A204.1 (cell line): ENCODE results near the gene LOXL3.

ENCODE experiments used
- FAIRE-seq: peaks from 2 replicates; lab custom pipeline; 2012; peaks lifted over from hg19 to GRCh38; lab: Jason Lieb, UNC

Gene LOXL3

DNA sequence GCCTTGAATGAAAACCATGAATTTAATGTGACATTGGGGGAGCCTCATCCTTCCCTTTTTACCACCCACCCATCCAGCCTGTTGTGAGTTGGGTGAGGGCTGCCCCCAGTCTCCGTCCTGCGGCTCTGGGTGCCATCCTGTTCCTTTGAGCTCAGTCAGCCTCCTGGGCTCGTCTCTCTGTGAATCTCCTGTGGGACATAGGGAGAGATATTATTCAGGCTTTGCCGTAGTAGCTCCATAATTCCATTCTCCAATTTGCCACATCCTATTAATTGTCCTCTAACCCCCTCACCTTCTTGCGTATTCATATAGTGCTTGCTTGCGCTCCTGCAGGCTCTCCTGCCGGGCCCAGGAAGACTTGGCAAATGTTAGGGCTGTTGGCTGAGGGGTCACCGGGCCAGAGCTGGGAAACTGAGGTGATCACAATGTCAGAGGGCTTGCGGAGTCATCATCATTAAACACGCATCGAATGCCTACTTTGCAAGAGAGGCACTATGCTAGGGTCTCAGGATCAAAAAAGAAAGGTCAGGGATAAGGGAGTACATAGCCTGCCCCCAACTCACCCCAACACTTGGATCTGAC, 27.0 kb downstream of the LOXL3 start:
- FAIRE-seq, result no peak

DNA sequence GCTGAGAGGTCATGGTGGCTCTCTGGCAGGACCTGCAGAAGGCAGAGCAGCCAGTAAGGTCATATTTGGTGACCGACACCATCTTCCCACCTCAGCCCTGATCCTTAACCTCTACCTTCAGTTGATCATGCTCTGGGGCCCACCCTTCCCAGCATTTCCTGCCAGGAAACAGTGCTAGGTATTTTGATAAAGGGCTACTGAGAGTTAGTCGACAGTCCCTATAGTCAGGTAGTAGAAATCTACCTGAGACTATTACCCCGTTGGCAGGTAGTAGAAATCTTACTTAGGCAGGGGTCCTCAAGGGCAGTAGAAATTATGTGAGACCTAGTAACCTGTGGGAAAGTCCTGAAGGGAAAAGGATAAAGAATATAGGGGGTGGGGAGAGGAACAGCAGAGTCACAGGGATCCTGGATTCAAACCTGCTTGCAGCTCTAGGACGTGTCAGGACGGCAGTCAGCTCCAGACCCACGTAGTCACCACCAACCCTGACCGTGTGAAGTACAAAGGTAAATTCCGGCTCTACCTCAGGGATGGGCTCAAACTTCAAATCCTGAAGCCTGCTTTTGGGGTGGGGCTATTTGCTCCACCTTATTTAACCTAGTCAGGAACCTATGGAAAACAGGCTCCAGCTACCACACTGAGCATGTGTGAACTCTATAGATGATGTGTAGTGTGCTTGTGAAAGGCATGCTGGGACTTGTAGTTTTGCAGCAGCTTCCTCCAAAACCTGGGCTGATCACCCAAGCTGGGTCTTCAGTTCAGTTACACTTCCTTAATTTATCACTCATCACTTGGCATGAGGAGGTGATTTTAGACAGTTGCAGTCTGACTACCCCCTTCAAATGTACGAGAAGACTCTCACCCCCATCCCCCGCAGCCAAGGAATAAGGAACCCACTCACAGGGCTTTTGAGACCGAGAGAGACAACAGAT, 27.8 kb downstream of the LOXL3 start, which contains the start of gene DQX1:
Gene DQX1 (minus strand): TSS at position 515 of the 932 bp plus-strand sequence. CDS start 502 bp downstream, at position 13.
- no peak for FAIRE-seq

DNA sequence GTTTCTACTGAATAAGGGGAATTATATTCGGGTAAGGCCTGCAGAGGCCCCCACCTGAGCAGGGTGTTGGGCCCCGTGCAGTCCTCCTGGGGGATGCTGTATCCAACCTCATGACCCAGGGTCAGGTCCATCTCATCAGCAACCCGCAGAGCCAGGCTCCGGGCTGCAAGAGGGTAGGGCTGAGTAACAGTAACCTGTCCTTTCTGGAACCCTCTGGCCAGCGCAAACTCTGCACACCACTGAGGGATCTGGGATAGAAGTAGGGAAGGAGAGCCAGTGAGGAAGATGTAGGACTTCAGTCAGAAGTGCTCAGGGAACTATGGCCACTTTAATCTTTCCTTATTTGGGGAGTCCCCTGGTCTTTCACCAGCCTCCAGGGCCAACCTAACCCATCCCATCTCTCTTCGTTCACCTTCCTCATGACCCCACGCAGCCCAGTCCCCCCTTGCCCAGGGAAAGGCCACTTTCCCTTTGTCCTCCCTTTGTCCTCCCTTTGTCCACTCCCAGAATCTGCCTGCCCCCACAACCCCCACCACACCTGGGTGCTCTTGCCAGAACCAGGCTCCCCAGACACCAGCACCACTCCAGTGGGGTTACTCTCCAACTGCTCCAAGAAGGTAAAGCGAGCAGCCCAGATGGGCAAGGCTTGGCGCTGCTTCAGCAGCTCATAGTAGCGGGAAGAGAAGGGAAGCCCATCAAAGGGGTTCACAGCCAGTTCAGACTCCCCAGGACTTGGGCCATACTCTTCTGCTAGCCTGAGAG, 28.6 kb downstream of the LOXL3 start:
- no peak for FAIRE-seq

DNA sequence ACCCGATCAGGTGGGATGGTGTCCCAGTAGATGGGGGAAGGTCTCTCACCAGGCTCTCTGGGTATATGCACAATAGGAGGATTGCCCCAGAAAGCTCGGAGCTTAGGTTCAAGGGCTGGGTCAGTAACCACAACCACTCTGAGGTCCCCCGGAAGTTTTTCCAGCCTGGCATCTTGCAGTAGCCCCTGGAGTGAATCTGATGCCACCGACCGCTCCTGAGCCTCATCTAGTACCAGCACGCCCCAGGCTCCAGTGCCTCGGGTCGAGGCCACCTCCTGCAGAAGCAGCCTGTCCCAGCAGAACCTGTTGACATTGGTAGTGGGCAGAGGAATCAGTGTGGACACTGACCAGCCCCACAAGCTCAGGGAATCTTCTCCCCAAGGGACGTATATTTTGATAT, 29.7 kb downstream of the LOXL3 start:
- no peak for FAIRE-seq

DNA sequence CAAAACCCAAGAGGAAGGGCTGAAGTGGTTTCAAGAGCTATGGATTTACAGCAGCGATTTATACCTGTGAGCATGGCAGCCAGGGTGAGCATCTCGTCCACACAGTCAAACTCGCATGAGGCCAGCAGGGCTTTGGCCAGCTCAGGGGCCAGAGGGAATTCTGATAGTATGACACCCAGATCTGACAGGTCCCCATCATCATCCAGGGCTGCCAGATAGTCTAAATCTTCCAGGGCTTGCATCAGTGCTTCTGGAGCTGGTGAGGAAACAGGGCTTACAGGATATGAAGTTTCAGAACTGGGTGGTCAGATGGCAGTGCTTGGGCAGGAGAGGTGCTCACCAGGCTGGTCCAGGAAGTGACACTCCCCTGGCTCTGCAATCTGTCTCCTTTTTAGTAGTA, 31.2 kb downstream of the LOXL3 start:
- FAIRE-seq, result no peak

DNA sequence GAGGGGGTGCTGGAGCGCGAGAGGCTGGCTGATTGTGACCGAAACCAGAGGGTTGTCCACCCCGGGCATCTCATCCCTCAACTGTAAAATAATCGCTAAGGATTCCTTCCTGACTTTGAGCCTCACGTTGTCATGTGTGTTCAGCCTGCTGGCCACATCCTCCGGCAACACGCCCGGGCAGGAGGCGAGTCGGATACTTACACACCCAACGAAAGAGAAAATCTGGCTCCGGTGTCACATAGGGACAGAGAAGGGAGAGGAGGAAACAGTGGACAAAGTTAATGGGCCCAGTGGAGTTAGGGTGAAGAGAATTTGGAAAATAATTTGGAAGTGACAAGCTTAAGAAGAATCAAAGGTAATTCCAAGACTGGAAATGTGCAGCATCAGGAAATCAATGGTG, 37.1 kb downstream of the LOXL3 start:
- FAIRE-seq, result no peak

DNA sequence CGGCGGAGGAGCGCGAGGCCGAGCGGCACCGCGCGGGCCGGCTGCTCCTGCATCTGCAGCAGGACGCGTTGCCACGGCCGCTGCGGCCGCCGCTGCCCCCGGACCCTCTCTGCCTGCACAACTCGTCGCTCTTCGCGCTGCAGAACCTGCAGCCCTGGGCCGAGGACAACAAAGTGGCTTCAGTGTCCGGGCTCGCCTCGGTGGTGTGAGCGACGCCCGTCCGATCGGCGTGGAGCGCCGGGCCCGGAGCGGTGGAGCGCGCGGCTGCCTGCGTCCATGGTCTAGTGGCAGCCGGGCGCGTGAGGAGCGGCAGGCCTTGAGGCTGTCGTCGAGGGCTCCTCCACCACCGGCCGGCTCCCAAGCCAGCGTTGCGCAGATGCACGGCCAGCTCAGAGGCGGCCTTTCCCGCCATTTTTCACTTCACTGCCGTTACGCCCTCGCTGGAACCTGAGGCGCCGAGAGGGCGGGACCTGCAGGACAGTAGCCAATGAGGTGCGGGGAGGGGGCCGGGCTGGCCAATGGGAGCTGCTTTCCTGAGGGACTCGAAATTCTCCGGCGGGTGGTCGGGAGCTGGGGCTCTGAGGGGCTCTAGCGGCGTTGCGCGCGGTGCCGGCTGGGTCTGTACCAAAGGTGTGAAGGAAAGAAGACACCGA, 37.6 kb downstream of the LOXL3 start:
- no peak for FAIRE-seq

DNA sequence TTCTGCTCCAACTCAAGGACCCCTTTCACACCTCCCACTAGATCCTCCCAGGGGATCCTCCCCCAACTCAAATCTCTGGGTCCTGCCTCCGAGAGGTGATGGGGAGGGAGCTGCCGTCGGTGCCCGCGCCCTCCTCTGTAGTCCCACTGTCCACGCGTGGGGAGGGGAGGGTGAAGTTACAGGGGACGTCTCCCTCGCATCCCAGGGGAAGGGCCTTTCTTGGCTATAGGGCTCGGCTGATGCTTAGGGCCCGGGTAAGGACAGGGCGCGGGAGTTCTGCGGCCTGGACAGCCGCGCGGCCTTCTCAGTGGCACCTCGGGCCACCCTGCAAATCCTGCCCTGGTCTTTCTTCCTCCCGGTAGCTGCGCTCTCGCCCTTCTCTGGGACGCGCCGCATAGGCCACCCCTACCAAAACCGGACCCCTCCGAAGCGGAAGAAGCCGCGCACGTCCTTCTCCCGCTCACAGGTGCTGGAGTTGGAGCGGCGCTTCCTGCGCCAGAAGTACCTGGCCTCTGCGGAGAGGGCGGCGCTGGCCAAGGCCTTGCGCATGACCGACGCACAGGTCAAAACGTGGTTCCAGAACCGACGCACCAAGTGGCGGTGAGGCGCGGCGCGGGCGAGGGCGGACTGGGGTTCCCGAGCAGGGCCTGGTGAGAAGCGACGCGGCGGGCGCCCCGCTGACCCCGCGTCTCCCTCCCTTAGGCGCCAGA, 38.3 kb downstream of the LOXL3 start:
- FAIRE-seq, result no peak

DNA sequence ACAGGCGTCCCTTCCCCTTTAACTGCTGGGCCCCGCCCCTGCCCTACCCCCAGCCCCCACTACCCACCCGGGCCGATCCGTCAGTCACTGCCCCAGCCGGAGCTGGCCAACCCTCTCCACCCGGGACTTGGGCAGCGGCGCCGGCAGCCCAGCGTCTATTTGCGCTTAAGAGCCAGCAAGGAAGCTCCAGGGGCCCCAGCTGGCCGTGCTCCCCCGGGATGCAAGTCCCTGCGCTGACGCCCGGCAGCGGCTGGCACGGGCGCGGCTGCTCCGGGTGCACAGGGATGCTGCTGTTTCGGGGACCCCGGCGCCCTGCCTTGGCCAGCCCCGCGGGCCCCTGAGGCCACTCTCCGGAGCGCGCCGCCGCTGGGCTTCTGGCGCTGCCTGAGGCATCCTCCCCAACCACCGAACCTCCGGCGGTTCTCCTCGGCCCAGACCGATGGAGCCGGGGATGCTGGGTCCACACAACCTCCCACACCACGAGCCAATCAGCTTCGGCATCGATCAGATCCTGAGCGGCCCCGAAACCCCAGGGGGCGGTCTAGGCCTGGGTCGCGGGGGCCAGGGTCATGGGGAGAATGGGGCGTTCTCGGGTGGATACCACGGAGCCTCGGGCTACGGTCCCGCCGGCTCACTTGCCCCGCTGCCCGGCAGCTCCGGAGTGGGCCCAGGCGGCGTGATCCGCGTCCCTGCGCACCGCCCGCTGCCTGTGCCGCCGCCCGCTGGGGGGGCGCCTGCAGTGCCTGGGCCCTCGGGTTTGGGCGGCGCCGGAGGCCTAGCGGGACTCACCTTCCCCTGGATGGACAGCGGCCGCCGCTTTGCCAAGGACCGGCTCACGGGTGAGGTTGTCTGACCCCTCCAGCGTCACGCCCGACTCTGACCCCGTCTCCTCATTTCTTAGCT, 39.1 kb downstream of the LOXL3 start, which contains the start of gene TLX2:
Gene TLX2 (plus strand): TSS at position 83 of the 903 bp plus-strand sequence. CDS start 357 bp downstream, at position 440.
- no peak for FAIRE-seq

DNA sequence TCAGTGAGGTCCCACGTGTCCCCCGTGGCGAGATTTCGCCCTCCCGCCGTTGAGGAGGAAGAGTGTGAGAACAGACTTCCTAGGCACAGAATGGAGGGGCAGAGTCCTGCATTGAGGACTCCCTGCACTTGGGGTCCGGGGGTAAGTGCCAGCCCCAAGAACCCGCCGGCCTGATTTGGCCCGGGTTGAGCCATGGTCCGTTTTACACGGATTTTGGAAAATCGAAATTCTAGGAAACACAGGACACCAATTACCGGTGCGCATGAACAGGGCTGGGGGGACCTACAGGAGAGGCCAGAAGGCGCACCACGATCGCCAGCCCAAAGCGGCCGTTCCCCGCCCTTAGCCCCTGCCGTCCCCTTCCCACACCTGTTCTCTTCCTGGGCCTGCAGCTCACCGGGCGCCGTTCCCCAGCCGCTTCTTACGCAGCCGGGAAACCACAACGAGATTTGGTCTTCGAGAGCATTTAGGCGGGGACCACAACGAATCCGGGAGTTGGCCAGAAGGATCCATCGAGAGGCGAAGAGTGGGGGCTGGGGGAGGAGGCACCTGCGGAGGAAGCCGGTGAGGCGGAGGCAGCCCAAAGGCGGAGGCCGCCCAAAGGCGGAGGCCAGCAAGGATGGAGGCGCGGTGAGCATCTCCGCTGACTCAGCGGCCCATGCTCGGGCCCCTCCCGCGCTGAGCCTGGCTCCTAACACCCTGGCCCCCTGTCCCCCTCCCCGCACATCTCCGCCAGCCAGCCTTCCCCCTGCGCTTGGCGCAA, 40.0 kb downstream of the LOXL3 start:
- no peak for FAIRE-seq

DNA sequence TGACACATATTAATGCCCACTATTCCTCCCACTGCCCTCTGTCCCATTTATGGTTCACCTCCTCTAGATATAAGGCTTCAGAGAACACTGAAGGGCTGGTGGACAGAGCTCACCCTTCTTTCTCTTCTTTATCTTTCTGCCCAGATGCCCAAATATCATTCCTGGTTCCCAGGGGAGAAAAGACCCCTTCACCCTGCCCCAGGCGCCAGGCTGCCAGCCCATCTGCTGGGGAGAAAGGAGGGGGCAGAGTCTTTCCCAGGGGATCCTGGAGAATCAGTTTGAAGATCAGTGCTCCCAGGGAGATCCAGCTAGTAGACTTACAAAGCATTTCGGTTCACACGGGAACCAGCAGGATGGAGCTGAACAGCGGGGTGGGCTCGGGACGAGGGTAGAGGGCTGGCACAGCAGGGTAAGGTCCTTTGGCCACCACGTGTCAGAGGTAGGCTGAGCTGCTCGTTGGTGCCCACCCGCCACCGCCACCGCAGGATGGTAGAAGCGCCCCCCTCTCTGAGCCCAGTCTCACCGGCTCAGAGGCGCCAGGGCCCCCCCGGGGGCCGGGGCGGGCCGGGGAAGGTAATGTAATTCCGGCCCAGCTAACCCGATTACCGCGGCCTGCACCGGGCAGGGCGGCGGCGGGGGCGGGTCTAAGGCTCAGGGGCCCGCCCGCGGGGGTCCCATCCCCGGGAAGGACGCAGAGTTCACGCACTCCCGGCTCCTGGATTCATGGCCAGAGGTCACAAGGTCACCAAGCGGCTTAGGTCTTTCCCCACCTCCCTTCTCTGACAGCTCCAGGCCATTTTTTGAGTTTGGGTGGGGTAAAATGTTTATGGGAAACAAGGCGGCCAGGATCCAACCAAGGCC, 40.8 kb downstream of the LOXL3 start:
- FAIRE-seq, result no peak

DNA sequence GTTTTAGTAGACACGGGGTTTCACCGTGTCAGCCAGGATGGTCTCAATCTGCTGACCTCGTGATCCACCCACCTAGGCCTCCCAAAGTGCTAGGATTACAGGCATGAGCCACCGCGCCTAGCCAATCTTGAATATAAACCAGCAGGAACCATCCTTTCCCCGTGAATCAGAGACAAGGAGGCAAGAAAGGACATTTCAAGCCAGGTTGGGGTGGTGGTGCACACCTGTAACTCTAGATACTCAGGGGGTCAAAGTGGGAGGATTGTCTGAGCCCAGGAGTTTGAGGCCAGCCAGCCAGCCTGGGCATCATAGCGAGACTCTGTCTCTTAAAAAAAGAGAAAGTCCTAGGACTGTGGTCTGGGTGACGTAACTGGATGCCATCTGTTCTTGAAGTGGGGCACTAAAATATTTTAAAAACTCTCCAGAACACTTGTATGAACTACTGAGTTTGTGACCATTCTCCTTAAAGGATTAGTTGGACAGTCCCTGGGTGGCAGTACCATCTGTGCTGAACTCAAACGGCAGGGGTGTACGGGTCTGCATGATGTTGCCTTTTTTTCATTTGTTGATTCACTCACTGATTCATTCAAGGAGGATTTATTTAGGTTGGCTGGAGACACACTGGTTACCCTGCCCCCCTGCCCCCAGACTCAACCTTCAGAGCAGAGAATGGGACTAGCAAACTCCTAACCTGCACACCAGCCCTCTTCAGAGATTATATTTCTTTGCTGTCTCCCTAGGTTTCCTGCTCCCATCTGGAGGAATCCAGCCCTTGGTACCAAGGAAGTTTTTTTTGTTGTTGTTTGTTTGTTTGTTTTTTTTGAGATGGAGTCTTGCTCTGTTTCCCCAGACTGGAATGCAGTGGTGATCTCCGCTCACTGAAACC, 42.4 kb downstream of the LOXL3 start:
- FAIRE-seq, result no peak

DNA sequence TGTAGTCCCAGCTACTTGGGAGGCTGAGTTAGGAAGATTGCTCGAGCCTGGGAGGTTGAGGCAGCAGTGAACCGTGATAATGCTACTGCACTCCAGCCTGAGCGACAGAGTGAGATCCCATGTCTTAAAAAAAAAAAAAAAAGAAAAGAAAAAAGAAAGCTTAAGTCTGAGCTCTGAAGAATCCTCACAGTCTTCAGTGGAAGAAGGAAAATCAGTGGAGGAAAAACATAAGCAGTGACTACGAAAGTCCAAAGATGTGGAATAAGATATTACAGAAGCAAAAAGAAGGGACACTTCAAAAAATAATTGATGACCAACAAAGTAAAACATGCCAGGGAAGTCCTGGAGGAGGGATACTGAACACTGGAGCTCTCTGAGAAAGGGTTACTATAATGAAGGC, 43.5 kb downstream of the LOXL3 start:
- no peak for FAIRE-seq

DNA sequence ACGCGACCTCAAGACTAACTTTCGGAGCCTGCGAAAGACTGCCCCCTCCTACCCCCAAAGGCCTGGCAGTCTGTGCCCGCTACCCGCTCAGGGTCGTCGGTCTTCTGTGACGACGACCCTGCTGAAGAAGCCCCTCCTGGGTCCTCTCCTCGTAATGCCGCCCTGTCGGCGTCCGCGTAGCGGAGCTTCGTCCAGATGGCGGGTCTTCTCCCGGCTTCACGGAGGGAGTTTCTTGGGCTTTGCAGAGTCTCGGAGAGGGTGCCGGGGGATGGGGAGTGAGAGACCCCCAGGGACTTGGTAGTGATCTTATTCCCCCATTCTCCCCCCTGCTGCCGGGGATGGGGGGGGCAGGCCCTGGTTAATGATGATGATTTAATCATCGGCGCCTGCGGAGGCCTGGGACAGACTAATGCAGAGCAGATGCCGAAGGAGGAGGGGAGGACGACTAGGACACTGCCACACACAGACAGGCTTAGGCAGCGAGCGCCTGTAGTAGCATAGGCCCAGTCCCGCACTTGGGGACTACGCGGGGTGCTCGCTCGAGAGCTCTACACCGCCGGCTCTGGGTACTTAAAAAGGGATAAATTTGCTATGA, 45.7 kb downstream of the LOXL3 start:
- FAIRE-seq, result no peak

DNA sequence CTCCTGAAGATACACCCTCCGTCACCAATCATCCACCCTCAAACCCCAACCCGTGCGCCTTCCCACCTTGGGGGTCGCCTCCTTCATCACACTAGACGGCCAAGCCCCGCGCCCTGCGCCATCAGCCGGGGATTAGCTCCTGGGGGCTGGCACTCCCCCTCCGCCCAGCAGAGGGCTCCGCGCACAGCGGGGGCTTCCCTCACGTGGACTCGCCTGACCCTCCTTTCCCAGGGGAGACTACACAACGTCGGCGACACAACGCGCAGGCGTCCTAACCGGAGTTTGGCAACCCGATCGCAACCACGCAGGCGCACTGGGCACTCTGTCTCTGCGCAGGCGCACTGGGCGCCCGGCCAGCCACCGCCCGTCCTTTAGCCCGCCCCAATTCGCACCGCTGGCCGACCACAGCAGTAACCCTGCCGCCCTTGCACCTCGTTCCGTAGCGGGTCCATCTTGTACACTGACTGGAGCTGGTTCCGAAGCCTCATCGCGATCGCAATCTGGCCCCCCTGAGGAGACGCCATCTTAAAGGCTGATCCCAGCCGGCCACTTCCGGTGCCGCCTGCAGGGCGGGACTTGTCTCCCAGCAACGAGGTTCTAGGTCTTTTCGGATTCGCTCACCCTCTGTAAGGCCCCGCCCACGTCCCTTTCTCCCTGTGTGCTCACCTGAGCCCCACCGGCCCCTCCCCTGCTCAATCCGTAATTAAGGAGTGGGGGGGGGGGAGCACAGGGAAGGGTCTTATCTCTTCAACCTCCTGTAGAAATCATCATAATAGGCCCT, 46.4 kb downstream of the LOXL3 start, which contains the start of gene PCGF1:
Gene PCGF1 (minus strand): TSS at position 551 of the 781 bp plus-strand sequence. CDS start 27 bp downstream, at position 524.
- FAIRE-seq, result no peak
